Activated T-cell treated with anti-CD3 and anti-CD28 coated beads, Interleukin-2, amount 50 U/mL, for 1 hour (primary cell): Measurements from ENCODE around the gene RFESD.

Experiments
- DNase-seq: peaks from one replicate; pipeline ENCODE4 v3.0.0-alpha.2; 2020

Gene RFESD

DNA sequence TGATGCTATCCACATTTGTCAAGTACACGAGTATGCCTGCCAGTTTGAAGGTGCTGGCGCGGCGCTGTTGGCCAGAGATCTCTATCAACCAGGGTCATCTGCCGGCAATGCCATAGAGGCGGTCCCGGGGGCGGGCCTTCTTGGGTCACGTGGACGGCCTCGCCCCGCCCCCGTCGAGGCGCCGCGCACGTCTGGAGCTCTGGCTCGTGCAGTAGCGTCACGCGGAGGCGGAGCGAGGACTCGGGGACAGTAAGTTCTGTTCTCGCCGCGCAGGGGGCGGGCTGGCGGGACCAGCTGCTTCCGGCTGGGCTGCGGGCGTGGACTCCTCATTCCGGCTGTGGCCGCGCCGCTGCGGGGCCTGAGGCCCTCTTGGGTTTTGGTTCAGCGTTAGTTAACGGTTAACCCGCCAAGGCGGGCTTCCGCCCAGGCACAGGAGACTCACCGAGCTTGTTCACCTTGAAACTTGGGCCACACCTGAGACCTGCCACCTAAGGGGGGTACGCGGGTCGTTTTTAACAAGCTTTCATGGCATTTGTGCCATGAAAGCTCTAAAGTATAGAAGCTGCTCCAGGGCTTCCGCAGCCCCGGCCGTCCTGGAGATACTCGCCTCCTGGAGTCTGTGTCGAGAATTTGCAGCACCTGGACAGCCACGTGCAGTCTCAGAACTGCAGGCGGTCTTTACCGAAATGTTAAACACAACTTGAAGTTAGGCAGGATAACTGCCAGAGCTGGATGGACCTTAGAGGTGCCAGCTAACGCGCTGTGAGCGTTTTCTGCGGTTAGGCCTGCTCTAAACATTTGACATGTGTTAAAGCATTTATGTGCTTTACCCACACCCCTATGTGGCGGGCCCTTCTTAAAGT lies at the start of gene RFESD:
RFESD (plus strand) TSS at position 209 of the 863 bp plus-strand sequence. CDS start 5,495 bp downstream, outside the sequence.
- peak; percentile 91 for DNase-seq

DNA sequence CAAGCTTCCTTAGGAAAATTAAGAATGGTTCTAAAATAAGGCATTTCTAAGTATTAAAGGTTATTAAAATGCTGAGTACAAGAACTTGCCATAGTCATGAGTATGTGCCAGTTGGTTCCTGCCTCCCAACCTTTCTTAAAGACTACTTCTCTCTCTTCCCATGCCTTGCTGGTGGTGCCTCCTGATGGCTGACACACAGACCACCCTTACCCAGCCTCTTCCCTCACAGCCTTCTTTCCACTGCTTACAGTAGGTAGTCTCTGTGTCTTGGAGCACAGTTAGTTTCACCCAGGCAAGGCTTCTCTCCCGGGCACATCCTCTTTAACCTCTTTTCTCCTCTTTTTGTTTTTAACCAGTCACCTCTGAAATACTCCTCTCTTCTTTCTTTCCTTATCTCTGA lies 47.3 kb upstream of the RFESD start:
- DNase-seq = no peak

- DNase-seq = no peak
Observed at GRCh38 chr5:95600557-95600956, 46.0 kb upstream of the RFESD start.

DNA sequence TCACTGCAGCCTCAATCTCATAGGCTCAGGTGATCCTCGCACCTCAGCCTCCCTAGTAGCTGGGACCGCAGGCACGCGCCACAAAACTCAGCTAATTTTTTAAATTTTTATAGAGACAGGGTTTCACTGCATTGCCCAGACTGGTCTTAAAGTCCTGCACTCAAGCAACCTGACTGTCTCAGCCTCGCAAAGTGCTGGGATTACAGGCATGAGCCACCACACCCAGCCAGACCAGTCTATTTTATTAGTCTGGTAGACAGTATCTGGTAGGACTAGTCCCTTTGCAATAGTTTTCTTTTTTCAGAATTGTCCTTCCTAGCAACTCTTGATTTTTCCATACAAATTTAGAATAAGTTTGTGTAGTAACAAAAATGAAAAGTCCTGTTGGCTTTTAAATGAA lies 40.8 kb upstream of the RFESD start:
- DNase-seq = no peak

DNA sequence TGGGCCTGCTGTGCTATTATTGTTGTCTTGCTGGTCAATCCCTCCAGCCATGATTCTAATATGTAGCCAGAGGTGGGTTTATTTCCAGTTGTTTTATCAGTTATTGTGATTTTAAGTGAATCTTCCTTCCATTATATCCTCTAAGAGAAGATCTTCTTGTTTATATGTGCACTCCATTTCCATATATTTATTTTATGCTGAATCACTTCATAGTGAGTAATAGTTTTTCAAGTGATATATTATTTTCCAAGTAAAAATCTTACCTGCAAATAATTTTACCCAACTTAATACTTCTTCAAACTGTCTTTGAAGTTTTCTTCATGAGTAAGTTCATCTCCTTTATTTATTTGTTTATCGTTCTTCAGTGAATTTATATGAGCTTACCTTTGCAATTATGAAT lies 40.2 kb upstream of the RFESD start:
- no peak for DNase-seq

- DNase-seq = no peak
Observed at GRCh38 chr5:95609711-95610110, 36.9 kb upstream of the RFESD start.

GRCh38 chr5:95610546-95610945 lies 36.0 kb upstream of the RFESD start:
- DNase-seq = no peak

GRCh38 chr5:95611396-95611795 lies 35.2 kb upstream of the RFESD start:
- no peak for DNase-seq

GRCh38 chr5:95613514-95613913 lies 33.1 kb upstream of the RFESD start:
- DNase-seq = no peak

GRCh38 chr5:95615164-95615467 lies 31.5 kb upstream of the RFESD start:
- no peak for DNase-seq

- no peak for DNase-seq
Observed at GRCh38 chr5:95617057-95617456, 29.5 kb upstream of the RFESD start.

DNA sequence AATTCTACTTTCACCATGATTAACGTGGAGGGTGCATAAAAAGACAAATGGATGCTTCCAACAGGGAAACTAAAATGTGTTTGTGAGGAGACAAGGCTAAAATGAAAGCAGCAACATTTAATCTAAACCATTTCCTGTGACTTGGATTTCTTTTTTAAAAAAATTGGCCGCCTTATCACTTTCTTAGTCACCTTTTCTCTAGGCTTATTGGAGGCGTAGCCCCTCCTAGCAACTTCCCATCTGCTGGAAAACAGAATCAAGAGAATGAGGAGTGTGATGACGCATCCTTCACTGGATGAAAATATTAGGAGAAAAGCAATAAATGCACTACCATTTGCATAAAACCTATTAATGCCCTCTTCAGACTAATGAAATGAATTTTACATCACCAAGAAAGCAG lies 27.5 kb upstream of the RFESD start:
- no peak for DNase-seq

GRCh38 chr5:95619514-95620029 lies 27.0 kb upstream of the RFESD start:
- DNase-seq = no peak

- DNase-seq = peak; percentile 71
Observed at GRCh38 chr5:95620030-95620869, 26.3 kb upstream of the RFESD start, which contains the start of gene GPR150. TSS of gene GPR150 (plus strand) at chr5:95620087. CDS start at chr5:95620276, 189 bp downstream.

DNA sequence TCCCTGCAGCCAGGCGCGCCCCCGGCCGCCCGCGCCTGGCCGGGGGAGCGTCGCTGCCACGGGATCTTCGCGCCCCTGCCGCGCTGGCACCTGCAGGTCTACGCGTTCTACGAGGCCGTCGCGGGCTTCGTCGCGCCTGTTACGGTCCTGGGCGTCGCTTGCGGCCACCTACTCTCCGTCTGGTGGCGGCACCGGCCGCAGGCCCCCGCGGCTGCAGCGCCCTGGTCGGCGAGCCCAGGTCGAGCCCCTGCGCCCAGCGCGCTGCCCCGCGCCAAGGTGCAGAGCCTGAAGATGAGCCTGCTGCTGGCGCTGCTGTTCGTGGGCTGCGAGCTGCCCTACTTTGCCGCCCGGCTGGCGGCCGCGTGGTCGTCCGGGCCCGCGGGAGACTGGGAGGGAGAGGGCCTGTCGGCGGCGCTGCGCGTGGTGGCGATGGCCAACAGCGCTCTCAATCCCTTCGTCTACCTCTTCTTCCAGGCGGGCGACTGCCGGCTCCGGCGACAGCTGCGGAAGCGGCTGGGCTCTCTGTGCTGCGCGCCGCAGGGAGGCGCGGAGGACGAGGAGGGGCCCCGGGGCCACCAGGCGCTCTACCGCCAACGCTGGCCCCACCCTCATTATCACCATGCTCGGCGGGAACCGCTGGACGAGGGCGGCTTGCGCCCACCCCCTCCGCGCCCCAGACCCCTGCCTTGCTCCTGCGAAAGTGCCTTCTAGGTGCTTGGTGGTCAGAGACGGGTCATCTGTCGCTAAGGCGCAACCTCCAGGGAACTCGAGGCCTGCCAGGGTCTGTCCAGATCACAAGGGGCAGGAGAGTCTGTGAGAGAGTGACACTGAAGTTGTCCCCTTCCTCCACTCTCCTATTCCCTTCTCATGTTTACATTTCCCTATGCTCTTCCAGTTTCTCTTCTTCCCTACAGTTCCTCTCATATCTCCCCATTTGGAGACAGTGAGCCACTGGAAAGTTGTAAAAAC lies 25.4 kb upstream of the RFESD start:
- peak; percentile 66 for DNase-seq

GRCh38 chr5:95621839-95622629 lies 24.5 kb upstream of the RFESD start:
- DNase-seq = peak; percentile 31

DNA sequence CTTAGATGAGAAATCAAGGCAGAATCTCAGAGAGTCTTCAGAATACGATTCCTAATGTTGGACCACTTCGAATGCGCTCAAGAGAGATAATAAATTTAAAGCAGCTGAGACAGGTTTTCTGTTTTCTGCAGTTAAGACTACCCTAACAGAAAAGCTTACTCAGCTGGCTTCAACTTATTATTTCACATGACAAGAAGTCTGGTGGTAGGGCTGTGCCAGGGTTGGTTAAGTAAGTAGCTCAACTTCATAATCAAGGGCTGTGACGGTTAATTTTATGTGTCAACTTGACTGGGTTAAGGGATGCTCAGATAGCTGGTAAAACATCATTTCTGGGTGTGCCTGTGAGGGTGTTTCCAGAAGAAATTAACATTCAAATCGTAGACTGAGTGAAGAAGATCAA lies 22.9 kb upstream of the RFESD start:
- DNase-seq = no peak

- no peak for DNase-seq
Observed at GRCh38 chr5:95624368-95624767, 22.2 kb upstream of the RFESD start.

- no peak for DNase-seq
Observed at GRCh38 chr5:95626701-95627100, 19.9 kb upstream of the RFESD start.

- no peak for DNase-seq
Observed at GRCh38 chr5:95627971-95628810, 18.4 kb upstream of the RFESD start.

GRCh38 chr5:95628933-95629332 lies 17.6 kb upstream of the RFESD start:
- no peak for DNase-seq
